PC-9 (cell line): ENCODE measurements around the gene LMOD1. TPM values are rescaled to one million over a fixed set of nuclear protein-coding genes. Genes with fewer than 3 reads are reported as not detected.

Experiments
- BruUV-seq: library from RNA; stranded (reverse); fragments of 400-500 nt; replicated peaks from 2 replicates; lab custom pipeline; 2021; lab: Mats Ljungman, UMichigan
- CTCF ChIA-PET: fragments of 300-600 bp; sonication (Branson Sonifier 250); formaldehyde crosslinking; loops from one replicate; lab custom pipeline; 2022; ENCODE audit warnings: antibody characterized with exemption; lab: Charles Lee
- POLR2A ChIA-PET: fragments of 300-600 bp; sonication (Branson Sonifier 250); formaldehyde crosslinking; loops from one replicate; lab custom pipeline; 2022; ENCODE audit warnings: antibody characterized with exemption; ENCODE audit not compliant: unreplicated experiment; lab: Charles Lee
- DNase-seq, 2 experiments: peaks; one replicate each; pipeline versions ENCODE4 v3.0.0 to v3.0.0-alpha.2; 2015 to 2022; ENCODE audit warnings: mixed read lengths in 1 of 2
- H2AFZ ChIP-seq: fragments of 200-600 bp; sonication (generic); 2 replicates; pipeline ENCODE4 v1.8.1; 2017; ENCODE audit warnings: antibody characterized with exemption
- H3F3A ChIP-seq: fragments of 200-600 bp; sonication (generic); 2 replicates; pipeline ENCODE4 v1.8.1; 2017; ENCODE audit warnings: antibody characterized with exemption, mild to moderate bottlenecking, low read depth; ENCODE audit not compliant: insufficient read depth
- H3K27ac ChIP-seq: fragments of 200-600 bp; sonication (generic); 2 replicates; pipeline ENCODE4 v1.6.1; 2016; ENCODE audit warnings: mixed run types
- H3K27me3 ChIP-seq: fragments of 200-600 bp; sonication (generic); 2 replicates; pipeline ENCODE4 v1.6.1; 2016; ENCODE audit warnings: low read depth, mixed run types; ENCODE audit not compliant: insufficient read depth
- H3K36me3 ChIP-seq: fragments of 200-600 bp; sonication (generic); 2 replicates; pipeline ENCODE4 v1.6.1; 2016; ENCODE audit warnings: low read depth, mixed run types
- H3K4me1 ChIP-seq: fragments of 200-600 bp; sonication (generic); replicated peaks from 2 replicates; pipeline ENCODE4 v1.6.1; 2016; ENCODE audit warnings: mixed run types; ENCODE audit not compliant: insufficient read depth
- H3K4me2 ChIP-seq: fragments of 200-600 bp; sonication (generic); 2 replicates; pipeline ENCODE4 v1.6.1; 2017; ENCODE audit warnings: mixed run types
- H3K4me3 ChIP-seq: fragments of 200-600 bp; sonication (generic); 2 replicates; pipeline ENCODE4 v1.6.1; 2016; ENCODE audit warnings: mixed run types
- H3K79me2 ChIP-seq: fragments of 200-600 bp; sonication (generic); 2 replicates; pipeline ENCODE4 v1.6.1; 2017; ENCODE audit warnings: low read depth, mixed run types
- H3K9me2 ChIP-seq: fragments of 200-600 bp; sonication (generic); 2 replicates; pipeline ENCODE4 v1.8.1; 2017; ENCODE audit warnings: mild to moderate bottlenecking; ENCODE audit not compliant: insufficient read depth
- H3K9me3 ChIP-seq: fragments of 200-600 bp; sonication (generic); 2 replicates; pipeline ENCODE4 v1.8.1; 2016; ENCODE audit warnings: low read depth; ENCODE audit not compliant: insufficient read depth
- H4K20me1 ChIP-seq: fragments of 200-600 bp; sonication (generic); 2 replicates; pipeline ENCODE4 v1.8.1; 2017; ENCODE audit not compliant: insufficient read depth
- EZH2 ChIP-seq: fragments of 200-600 bp; sonication (generic); IDR thresholded peaks from 2 replicates; pipeline ENCODE4 v1.8.0; 2017; ENCODE audit warnings: antibody characterized with exemption, low read depth
- intact Hi-C: fragments of 100-400 bp; cut with micrococcal nuclease; formaldehyde crosslinking; loops from one replicate; pipeline ENCODE4 v1.10.0; 2022; ENCODE audit not compliant: unreplicated experiment
- total RNA-seq: library from RNA; stranded (reverse); gene quantifications from 2 replicates; pipeline ENCODE4 v1.2.3, GENCODE V29; 2021
- TF ChIP-seq, protein P1 (sequence below): fragments of 200-600 bp; sonication (generic); conservative IDR thresholded peaks from 2 replicates; pipeline ENCODE4 v1.6.1; 2017; ENCODE audit warnings: mixed run types, antibody characterized with exemption, mild to moderate bottlenecking, moderate library complexity

Gene LMOD1
- total RNA-seq, 1 experiment from 2014 or later = 0.74 TPM

DNA sequence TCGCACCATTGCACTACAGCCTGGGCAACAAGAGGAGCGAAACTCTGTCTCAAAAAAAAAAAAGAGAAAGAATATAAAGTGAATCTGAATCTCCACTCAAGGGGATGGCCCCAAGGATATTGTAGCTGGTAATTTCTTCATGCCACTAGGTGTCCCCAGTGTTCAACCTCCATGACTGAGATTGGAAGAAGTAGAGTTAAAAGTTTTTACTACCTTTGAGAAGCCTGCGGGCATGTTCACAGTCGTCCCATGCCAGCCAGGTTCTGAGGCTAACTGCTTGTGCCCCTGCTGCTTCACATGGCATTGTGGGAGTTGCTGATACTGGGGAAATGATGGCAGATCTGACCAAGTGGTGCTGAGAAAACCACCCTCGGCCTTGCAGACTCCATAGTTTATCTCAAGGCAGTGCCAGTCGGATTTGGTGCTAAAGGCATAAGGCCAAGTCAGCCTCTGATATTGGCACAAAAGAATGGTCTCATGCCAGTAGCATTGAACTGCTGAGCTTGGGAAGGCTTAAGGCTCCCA is 68.4 kb downstream of the LMOD1 start:
- intact Hi-C loops = loop anchor here (5.0 kb wide), 1 partner anchor 94 kb away; no protein-coding TSS in a partner anchor
- CTCF ChIA-PET = interaction anchor here (0.6 to 2.6 kb wide), 10 partner anchors 9 to 469 kb away, joined by 3 to 23 read pairs (median 4); partner anchors contain the start of gene IPO9
- no peak overlapping the region for H3K27ac ChIP-seq

DNA sequence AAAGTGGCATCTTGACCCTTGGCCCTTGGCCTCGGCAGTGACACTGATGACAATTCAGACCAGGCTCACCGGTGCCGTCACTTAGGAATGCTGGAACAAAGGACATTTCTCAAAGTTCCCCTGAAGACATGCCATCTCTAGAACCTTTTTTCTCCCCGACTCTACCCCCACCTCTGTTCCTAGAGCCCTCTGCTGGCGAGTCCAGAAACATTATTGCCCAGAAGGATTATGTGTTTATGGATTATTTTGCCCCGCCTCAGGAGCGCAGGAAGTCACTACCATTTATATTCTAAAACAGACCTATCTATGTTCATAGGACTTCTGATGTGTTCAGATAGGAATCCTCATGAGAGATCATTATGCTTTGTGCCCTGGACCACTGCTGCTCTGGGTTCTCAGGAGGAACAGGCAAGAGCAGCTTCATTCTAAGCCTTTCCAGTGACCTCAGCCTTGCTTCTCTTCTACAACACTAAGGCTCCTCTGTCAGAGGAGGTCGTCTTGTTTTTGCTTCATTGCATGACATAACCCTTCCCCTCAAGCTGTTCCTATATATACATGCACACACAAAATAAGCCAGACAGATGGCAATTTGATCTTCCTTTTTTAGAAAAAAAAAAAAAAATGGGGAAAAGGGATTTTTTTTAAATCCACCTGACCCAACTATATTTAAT is 70.1 kb downstream of the LMOD1 start:
- no peak for TF ChIP-seq EZH2
- TF ChIP-seq, protein P1, sequence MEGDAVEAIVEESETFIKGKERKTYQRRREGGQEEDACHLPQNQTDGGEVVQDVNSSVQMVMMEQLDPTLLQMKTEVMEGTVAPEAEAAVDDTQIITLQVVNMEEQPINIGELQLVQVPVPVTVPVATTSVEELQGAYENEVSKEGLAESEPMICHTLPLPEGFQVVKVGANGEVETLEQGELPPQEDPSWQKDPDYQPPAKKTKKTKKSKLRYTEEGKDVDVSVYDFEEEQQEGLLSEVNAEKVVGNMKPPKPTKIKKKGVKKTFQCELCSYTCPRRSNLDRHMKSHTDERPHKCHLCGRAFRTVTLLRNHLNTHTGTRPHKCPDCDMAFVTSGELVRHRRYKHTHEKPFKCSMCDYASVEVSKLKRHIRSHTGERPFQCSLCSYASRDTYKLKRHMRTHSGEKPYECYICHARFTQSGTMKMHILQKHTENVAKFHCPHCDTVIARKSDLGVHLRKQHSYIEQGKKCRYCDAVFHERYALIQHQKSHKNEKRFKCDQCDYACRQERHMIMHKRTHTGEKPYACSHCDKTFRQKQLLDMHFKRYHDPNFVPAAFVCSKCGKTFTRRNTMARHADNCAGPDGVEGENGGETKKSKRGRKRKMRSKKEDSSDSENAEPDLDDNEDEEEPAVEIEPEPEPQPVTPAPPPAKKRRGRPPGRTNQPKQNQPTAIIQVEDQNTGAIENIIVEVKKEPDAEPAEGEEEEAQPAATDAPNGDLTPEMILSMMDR = peak; percentile 52; the same call in 1 of the 2 replicates
- H3K79me2 ChIP-seq = no peaks in the 10 kb centered on the region
- H3K36me3 ChIP-seq = peaks cover 20% of the 10 kb centered on the region
- H3F3A ChIP-seq = peaks cover 37% of the 10 kb centered on the region
- CTCF ChIA-PET = interaction anchor here (0.7 kb wide), 2 partner anchors 94 to 313 kb away, joined by 3 to 14 read pairs; no protein-coding TSS in a partner anchor
- H4K20me1 ChIP-seq = no peaks in the 10 kb centered on the region
- POLR2A ChIA-PET = no interaction called here
- intact Hi-C loops = loop anchor here (5.0 kb wide), 1 partner anchor 96 kb away; no protein-coding TSS in a partner anchor
- H3K9me2 ChIP-seq = no peaks in the 10 kb centered on the region
- H3K9me3 ChIP-seq = no peaks in the 10 kb centered on the region
- no peak overlapping the region for H3K27ac ChIP-seq
- no peak overlapping the region for H3K4me3 ChIP-seq
- H3K4me2 ChIP-seq = no peak overlapping the region
- peaks cover 3% of the 10 kb centered on the region for H3K4me1 ChIP-seq
- BruUV-seq = no TSS peak
- DNase-seq = no peak
- no peaks in the 10 kb centered on the region for H3K27me3 ChIP-seq
- H2AFZ ChIP-seq = no peak overlapping the region

More for the DNA sequence above, 68.4 kb downstream of the LMOD1 start:
- Histone ChIP-seq H3F3A (peaks cover 51% of the 10 kb centered on the region), H3K27me3 (no peaks in the 10 kb centered on the region), H3K79me2 (no peaks in the 10 kb centered on the region), H2AFZ (no peak overlapping the region), H3K36me3 (peaks cover 8% of the 10 kb centered on the region), H4K20me1 (no peaks in the 10 kb centered on the region), H3K9me2 (no peaks in the 10 kb centered on the region), H3K9me3 (no peaks in the 10 kb centered on the region), H3K4me3 (no peak overlapping the region), H3K4me1 (peaks cover 20% of the 10 kb centered on the region), H3K4me2 (no peak overlapping the region)
- no TSS peak for BruUV-seq
- POLR2A ChIA-PET = interaction anchor here (0.5 to 0.6 kb wide), 4 partner anchors 10 to 132 kb away, joined by 3 to 5 read pairs (median 4); partner anchors contain the start of gene ELF3
- TF ChIP-seq, protein P1 = peak; percentile 79
- TF ChIP-seq EZH2 = no peak
- DNase-seq = peak; percentile 41 to 55

DNA sequence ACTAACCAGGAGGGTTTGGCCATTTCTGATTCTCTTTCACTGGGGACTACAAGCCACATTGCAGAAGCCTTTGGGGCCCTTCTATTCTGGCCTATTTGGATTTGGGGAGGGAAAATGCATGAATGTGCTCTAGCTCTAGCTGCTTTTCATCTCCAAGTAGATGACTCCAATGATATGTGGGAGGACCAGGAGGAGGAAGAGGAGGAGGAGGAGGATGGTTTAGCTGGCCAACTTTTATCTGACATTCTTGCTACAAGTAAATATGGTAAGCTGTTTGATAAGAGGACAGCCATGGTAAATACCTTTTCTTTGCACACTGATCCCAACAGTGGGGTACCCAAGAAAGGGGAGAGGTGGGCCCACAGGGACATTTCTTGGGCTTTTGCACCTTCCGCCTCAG is 71.7 kb downstream of the LMOD1 start:
- ChIA-PET POLR2A (no interaction called here), CTCF (no interaction called here)
- no peak overlapping the region for H3K4me3 ChIP-seq
- no peaks in the 10 kb centered on the region for H3K9me3 ChIP-seq
- no peak overlapping the region for H2AFZ ChIP-seq
- H3K4me2 ChIP-seq = no peak overlapping the region
- peaks cover 27% of the 10 kb centered on the region for H3K36me3 ChIP-seq
- H3K79me2 ChIP-seq = no peaks in the 10 kb centered on the region
- TF ChIP-seq EZH2 = no peak
- TF ChIP-seq, protein P1 = no peak
- DNase-seq = no peak
- no peaks in the 10 kb centered on the region for H3K27me3 ChIP-seq
- no peak overlapping the region for H3K27ac ChIP-seq
- intact Hi-C loops = loop anchor here (5.0 kb wide), 1 partner anchor 98 kb away; no protein-coding TSS in a partner anchor
- no TSS peak for BruUV-seq
- H3F3A ChIP-seq = peaks cover 26% of the 10 kb centered on the region
- no peaks in the 10 kb centered on the region for H3K9me2 ChIP-seq
- no peaks in the 10 kb centered on the region for H3K4me1 ChIP-seq
- no peaks in the 10 kb centered on the region for H4K20me1 ChIP-seq
